GM19438 (cell line): ENCODE results near the gene FGG.
A peak's percentile ranks its signal among the peaks of the same experiment; 100 is the strongest.

Experiments used
- ATAC-seq: cut with Tn5 transposase; IDR thresholded peaks from one replicate; pipeline ENCODE4 v1.9.1; 2021; ENCODE audit warnings: low read depth; ENCODE audit not compliant: unreplicated experiment

The FGG gene

DNA sequence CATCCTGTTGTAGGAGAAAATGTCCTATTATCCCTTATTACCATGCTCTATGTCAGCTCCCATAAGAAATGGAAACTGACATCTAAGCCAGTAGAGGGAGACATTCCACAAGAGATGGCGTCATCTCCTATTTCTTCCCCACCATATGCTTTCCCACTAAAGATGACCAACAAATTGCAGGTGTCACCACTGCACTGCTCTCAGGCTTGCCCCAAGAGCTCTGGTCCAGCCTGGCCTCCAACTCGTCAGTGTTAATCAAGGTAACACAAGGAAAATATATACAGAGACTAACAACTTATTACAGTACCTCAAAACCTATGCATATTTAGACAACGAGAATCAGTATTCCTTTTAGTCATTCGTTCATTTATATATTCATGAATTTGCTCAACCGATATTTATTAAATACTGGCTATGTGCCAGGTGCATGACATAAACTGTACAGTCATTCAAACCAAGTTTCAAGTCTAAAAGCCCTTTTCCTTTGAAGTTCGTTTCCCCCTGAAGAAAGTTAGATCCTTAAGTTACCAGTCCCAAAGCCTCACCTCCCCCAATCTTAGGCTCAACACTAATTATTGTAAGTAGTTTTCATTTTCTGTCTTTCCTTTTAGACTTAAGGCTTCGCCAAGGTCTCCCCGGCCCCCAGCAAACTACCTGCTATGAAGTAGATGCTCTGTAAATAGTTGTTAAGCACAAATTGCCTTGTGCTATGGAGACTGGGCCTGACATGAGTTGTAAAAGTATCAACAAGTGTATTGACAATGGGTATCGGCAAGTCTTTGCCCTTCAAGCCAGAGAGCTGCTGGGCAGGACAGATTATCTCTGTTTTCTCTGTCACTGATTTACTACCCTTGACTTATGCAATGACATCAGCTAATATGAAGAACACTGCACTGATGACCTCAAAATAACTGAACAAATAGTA lies 52.7 kb downstream of the FGG start:
- peak; percentile 90 for ATAC-seq

DNA sequence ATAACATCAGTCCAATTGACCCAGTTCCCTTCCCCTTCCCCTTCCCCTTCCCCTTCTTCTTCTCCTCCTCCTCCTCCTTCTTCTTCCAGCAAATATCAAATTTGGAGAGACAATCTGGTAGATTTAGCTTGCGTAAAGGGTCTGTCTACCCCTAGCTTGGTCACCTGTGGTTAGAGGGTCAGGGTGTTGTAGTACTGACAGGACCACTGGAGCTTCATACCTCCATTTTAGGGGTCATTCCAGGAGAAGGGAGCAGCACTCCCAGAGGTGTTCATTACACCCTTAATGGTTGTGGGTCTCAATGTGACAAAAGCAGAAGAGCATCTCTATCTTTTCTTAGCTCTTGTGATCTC lies 53.3 kb downstream of the FGG start:
- ATAC-seq: peak; percentile 21
